Stimulated activated CD4-positive, alpha-beta T cell treated with anti-CD3 and anti-CD28 coated beads, TNF-alpha, amount 100 ng/mL, for 24 hours (primary cell): ENCODE data around the gene PXT1.

Experiments
- DNase-seq, 3 experiments: peaks; one replicate each; pipeline ENCODE4 v3.0.0-alpha.2; 2020; ENCODE audit warnings: low read depth in 3 of 3

Gene PXT1

DNA sequence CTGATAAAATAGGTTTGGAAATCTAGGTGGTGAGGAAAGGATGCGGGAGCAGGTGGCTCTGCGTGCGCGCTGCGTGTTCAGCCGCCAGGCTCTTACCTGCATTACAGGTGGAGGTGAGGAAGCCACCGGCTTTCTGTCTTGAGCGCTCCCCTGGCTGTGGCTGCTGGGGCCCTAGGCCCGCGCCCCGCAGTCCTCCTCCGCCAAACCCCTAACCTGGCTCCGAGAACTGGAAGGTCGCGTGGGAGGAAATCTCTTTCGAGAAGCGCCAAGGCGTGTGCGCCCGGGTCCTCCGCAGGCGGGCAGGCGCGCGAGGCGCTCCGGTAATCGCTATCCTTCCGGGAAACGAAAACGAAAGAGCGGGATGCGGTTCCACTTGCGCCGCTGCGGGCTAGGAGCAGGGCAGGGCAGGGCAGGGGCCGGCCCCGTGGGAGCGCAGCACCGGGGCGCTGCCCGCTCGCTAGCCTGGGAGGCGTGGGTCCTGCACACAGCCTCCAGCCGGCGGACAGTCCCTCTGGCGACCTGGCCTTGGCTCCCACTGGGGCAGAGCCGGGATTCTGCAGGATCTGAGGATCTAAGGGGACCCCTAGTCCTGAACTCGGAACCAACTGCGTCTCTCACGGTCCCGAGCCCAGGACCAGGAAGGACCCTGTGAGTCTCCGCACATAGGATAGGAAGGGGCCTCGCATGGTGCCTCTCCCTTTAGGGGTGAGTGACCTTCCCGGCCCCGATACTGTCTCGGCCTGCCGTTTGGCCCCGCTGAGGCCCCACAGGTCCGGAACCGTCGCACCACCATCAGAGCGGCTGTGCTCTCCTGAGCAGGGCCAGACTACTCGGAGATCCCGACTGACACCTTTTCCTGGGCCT, 55.0 kb downstream of the PXT1 start, which contains the start of gene ETV7:
Gene ETV7, minus strand, starts transcription at position 230 of the 864 bp plus-strand sequence. Its CDS starts 128 bp downstream, at position 102.
- peak in 2 of 3 experiments; percentile 21 to 37 for DNase-seq

DNA sequence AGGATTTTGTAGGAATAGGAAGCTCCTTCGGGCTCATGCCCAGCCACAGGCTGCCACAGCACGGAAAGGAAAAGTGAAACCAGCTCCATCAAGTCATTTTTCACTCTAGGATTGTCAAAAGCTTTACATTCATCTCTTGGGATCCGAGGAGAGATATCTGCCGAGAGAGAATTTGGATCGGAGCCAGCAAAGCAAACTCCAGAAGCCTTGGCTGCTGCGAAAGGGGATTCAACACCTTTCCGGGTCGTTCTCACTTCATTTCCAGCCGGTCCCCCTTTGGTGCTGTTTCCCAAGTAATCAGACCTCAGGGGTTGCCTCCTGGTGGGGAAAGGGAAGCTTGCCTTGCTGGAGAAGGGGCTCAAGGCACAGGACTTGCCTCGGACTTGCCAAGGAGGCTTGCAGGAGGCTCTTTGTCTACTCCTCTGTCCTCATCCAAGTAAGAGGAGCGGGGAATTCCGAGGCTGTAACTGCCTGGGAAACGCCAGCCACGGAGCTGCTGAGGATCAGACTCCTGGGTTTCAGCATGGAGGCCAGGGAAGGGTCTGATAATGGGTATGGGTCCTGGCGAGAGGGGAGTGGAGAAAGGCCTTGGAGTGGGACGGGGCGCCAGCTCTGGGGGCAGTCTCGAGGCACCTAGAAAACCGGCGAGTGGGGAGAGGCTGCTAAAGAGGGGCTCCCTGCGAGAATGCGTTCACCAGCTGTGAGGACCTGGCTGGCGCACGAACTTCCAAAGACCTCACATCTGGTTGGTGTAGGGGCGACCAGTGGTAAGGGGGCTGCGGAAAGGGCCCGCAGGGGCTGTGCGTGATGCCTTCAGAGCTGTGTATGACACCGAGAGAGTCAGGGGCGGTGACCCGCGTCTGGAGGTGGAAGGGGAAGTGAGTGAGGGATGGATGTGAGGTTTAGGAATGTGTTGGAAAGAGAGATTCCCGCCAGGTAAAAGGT, 55.9 kb downstream of the PXT1 start:
- peak in 1 of 3 experiments; percentile 4 for DNase-seq

DNA sequence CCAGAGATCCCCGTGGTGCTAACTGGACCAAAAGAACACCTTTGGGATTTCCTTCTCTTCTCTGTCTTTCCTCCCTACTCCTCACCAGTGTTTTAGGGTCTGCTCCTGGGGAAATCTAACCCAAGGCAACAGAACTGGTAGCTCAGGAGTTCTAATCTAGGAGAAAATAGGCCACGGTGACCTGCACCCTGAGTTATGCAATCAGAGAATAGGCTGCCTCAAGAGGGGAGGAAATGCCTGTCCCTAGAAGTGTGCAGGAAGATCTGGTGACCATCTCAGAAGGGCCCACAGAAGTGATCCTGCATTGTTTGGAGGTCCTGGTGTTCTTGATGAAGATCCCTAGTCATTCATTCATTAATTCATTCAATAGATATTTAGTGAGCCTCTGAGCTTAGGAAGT, 58.6 kb downstream of the PXT1 start:
- DNase-seq, result no peak

DNA sequence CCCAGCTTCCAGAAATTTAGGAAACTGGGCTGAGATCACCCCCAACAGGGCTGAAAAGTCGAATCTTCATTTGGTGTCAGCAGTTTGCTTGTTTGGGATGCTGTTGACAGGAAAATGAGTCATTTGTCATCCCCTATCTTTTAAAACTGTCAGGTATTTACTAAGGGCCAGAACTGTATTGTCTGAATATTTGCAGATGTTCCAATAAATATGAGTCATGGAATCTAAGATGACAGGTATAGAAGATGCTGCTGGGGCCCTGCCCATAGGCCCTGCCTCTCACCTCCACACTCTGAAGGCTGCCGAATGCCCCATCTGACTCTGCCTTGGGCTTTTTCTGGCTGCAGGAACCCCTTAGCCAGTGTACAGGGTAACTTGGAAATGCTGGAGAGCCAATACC, 59.0 kb downstream of the PXT1 start:
- DNase-seq, result no peak

DNA sequence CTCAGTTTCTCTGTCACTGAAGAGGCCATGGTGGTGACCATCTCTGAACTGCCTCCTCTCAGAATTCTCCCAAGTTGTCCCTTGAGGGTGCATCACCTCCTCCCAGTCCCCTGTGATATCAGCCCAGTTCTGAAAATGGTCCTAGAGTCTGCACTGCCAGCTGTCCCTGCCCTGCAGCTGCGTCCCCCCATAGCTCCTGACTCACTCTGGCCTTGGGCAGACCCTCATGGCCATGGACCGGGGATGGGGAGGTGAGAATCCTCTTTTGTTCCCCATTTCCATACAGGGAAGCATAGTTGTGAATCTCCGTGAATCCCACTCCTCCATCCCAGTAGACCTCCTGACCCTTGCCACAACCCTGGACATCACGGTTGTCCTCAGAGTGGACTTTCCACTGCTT, 59.7 kb downstream of the PXT1 start:
- no peak for DNase-seq

DNA sequence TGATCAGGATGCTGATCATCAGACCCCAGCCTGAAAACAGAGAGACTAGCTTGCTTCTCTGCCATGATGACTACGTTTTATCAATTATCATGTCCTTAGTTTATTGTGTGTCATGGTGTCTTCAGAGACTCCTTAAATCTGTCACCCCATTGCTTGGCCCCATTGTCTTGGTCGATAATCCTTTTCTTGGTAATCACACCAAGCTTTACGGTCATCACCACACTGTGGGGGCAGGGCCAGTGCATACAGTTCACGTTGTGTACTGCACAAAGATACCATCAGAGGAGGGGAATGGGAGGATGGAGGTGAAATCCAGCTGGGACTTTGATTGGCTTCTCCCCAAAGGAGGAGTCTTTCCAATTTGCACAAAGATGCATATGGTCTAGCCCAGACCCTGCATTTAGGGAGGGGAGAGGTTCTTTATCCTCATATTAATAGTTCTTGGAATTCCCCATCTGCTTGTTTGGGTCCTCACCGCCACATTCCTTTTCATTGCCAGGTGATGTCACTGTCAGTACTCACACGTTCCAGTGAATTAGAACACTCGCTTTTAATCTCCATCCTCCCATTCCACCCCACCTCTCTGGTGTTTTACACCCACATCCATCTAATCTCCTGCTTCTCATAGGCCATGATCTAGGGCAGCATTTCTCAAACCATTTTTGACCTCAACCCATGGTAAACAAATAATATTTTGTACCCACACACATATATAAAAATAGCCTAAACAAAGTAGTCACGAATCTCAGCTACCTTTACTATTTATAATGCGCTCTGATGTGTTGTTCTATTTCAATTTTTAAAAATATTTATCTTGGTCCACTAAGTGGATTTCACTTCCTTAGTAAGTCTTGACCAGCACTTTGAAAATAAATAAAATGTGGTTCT, 60.9 kb downstream of the PXT1 start:
- DNase-seq, result no peak

DNA sequence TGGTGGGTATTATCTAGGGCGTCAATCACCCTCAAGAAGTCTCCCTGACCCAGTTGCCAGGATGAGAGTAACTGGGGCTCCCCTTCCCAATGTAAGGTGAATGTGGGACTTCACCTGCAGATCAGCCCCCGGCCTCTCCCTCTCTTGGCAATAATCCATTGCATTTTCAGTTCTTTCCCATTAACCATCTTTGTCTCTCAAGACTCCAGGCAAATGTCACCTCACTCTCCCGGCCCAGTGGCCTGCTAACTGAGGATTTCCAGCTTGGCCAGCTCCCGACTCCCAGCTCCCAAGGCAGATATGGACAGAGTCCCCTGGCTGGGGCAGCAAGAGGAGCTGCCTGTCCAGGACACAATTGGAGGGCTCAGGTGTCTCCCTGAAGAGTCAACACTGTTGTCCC, 62.5 kb downstream of the PXT1 start:
- DNase-seq, result no peak

DNA sequence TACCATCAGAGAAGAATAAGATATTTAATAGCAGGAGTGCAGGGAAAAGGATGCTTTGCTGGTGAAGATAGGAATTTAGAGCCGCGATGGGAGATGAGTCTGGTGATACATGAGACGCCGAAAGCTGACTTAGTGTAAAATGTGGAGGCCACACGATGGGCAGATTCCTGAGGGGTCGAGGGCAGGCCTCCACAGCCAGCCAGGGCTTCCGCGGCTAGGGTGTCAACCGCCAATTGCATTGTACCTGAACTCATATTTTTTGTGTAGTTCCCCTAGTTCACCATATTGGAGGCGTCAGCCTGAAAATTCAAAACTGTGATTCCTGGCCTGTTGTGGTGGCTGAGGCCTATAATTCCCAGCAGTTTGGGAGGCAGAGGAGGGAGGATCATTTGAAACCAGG, 63.7 kb downstream of the PXT1 start:
- no peak for DNase-seq

DNA sequence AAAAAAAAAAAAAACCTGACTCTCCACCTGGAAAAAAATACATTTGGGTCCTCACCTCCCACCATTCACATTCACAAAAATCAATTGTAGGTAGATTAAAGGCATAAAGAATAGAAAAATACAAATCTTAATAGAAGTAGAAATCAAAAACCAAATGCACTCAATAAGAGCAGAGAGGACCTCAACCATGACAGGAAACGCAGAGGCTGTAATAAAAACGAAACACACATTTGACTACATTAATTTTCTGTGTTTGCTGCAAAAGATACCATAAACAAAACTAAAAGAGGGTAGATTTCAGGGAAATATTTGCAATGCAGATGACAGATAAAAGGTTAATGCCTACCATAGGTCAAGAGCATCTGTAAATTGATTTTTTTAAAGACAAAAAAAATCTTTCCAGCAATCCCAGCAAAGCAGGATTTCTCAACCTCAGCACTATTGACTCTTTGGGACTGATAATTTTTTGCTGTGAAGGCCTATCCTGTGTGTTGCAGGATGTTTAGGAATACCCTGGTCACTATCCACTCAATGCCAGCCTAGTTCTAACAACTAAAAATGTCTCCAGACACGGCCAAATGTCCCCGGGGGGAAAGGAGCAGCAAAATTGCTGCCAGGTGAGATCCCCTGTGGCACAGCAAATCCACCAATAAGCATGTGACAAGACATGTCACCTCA, 64.3 kb downstream of the PXT1 start:
- DNase-seq, result no peak

DNA sequence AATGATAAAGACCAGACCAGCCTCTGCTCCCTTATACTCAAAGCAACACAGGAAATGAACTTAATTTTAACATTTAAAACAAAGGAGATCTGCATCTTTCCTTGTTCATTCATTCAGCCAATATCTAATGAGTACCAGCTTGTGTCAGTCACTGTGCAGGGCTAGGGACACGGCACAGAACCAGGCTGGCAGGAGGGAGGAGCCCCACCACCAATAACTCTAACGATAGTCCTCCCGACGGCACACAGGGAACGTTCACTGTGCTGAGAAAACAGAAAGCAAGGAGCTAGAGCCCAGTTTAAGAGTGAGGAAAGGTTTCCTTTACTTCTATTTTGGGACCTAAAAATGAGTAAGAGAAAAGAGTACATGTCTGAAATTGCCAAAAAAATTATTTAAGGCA, 65.1 kb downstream of the PXT1 start:
- no peak for DNase-seq

DNA sequence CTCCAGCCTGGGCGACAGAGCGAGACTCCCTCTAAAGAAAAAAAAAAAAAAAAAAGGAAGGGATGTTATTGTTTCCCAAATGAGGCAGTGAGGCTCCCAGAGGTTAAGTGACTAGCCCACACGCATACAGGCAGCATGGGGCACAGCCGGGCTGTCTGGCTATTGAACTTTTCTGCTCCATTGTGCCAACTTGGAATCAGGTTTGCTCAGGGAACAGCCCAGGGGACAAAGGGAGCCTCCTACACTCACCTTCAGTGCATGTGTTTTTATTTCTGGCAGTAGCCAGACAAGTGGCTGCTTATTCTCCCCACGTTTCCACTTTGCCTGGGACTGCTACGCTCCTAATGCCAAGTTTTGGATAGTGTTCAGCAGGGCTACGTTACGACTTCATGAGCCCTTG, 65.9 kb downstream of the PXT1 start:
- DNase-seq, result no peak

DNA sequence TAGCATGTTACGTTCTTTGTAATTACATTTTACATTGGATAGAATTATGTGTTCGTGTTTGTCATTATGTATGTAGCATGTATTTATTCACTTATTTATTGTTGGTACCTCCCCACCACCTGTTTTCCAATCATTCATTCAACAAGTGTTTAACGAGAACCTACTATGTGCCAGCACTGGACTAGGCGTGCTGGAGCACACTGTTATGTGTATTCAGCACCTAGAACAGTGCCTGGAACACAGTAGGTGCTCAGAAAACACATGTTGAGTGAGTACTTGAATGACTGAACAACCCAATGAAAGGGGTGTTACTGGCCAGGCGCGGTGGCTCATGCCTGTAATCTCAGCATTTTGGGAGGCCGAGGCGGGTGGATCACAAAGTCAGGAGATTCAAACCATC, 66.5 kb downstream of the PXT1 start:
- no peak for DNase-seq

DNA sequence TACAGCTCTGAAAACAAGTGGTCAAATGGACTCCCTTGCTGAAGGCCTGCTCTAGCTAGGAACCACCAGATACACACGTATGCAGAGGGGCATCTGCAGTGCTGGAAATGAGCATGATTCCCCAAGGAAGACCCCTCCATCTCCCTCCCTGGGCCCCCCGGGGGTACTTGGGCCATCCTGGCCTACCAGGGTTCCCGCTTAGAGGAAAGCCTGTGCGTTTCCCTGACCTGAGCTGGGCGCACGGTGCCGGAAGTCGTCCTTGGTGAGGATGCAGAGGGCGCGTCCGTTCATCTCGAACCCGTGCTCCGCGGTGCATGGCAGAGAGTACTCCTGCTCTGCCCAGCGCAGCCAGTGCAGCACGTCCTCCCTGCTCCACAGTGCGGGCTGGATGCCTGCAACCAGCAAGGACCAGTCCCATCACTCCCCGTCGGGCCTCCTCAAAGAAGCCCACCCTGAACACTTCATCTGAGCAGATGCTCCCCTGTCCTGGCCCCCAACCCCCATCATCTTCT, 67.0 kb downstream of the PXT1 start:
- no peak for DNase-seq

DNA sequence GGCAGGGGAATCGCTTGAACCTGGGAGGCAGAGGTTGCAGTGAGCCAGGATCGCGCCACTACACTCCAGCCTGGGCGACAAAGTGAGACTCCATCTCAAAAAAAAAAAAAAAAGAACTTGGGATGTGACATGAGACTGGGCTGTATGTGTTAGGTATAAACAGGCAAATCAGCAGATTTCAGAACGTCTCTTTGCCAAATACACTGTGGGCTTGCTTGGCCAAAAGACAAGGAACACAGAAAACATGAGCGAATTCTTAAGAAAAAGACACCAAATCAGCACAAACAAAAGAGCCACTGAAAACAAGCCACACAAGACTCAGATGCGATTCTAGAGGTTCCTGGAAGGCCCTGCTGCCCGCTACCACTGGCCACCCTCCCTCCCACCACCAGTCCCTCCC, 67.7 kb downstream of the PXT1 start:
- no peak for DNase-seq

DNA sequence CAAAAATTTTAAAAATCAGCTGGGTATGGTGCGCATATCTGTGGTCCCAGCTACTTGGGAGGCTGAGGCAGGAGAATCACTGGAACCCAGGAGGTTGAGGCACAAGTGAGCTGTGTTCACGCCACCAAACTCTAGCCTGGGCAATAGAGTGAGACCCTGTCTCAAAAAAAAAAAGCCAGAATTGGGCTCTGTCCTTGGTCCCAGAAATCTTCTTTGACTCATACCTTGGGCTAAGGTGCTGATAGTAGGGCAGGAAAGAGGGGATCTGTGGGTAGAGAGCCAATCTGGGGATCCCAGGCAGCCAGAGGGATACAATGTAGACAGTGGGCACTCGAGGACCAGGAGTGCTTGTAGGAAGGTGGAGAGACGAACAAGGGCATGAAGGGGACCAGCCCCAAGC, 68.5 kb downstream of the PXT1 start:
- no peak for DNase-seq

DNA sequence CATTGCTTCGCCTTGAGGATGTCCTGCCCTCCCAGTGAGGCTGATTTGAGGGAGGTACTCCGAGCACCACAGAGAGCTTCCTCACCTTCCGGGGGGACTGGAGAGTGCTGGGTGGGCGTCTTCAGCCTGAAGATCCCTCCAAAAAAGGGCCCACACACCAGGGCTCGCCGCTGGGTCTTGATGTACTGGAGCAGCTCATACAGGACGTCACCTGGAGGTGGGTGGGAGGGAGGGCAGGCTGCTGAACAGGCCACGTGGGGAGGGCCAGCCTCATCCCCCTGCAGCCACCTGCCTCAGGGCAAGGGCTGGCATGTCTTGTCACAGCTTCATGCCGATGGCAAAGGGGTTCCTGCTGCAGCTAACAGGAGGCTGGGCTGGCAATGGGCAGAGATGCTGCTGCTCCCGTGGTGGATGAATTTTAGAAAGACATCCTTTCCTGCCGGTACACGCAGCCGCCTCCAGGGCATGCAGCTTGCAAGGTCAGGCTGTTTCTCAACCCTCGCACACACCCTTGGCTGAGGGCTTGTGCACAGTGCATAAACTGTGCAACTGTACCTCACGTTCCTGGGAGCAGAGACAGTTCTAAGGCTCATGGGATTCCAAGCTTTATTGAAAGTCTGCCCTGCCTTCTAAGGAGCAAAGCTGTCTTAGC, 69.2 kb downstream of the PXT1 start:
- no peak for DNase-seq

DNA sequence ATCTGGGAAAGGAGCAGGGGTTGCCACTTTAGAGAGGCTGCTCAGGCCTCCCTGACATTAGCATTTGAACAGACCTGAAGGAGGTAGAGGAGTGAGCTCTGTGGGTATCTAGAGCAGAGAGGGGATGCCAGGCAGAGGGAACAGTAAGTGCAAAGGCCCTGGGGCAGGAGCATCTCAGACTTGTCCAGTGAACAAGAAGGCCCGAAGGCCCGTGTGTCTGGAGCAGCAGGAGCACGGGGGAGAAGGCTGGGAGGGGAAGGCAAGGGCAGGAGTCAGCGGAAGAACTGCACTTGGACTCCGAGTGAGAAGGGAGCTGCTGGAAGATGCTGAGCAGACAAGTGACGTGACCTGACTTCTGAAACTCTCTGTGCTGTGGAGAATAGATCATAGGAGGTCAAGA, 70.6 kb downstream of the PXT1 start:
- DNase-seq, result no peak

DNA sequence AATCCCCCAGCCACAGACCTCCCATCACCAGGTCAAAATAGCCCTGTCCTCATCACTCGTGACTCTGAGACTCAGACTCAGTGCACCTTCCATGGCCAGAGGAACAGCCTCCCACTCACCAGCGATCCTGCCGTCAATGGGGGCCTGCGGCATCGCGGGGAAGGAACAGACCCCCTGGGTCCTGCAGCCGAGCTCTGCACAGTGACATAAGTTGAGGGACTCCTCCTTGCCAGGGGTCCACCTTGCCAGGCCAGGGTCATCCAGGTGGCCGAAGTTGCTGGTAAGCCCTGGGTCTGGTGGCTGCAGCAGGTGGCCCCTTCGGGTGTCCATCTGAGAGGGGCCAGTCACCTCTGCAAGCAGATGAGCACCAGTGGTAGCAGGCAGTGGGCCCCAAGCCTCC, 71.4 kb downstream of the PXT1 start:
- no peak for DNase-seq

DNA sequence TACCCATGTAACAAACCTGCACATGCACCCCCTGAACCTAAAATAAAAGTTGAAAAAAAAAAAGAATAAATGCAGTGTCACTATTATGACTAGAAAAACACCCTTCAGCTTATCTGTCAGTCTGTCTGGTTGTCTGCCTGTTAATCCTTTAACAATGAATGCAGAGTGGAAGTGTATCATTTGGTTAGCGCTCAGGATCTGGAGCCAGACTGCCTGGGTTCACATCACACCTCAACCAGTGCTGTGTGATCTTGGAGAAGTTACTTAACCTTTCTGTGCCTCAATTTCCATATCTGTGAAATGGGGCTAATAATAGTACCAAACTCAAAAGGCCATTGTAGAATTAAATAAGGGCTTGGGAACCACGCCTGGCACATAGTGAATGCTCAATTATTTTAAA, 72.0 kb downstream of the PXT1 start:
- no peak for DNase-seq
